ENCODE measurements around the gene STUB1. TPM values are rescaled to one million over a fixed set of nuclear protein-coding genes. Genes with fewer than 3 reads are reported as not detected.
"Not testable (repeated sequence)": the region's sequence is repeated elsewhere in the genome, so short reads cannot be mapped to it uniquely, and the experiment has no call there.

The STUB1 gene
- total RNA-seq, 1 donor from 2014 or later, result 98.9 TPM

- intact Hi-C loops (cut with DNase I), result no loop called here
- Histone ChIP-seq H3K9me3 (no peaks in the 10 kb centered on the region), H3K27ac (peak overlapping the region; percentile 86), H3K27me3 (no peaks in the 10 kb centered on the region), H3K4me1 (peaks cover 50% of the 10 kb centered on the region), H3K36me3 (peaks cover 17% of the 10 kb centered on the region), H3K4me3 (peak overlapping the region; percentile 75)
- ATAC-seq (no peak), DNase-seq (no peak)
- TF ChIP-seq CTCF (IDR thresholded peaks at IDR 0.05), result no peak
Observed at GRCh38 chr16:684961-685696, 4.9 kb downstream of the STUB1 start.

- intact Hi-C loops (cut with DNase I), result no loop called here
- peaks cover 53% of the 10 kb centered on the region for H3K4me1 ChIP-seq
- TF ChIP-seq CTCF (IDR thresholded peaks at IDR 0.05), result peak; percentile 41
- H3K9me3 ChIP-seq, result no peaks in the 10 kb centered on the region
- H3K4me3 ChIP-seq, result no peak overlapping the region
- H3K27me3 ChIP-seq, result no peaks in the 10 kb centered on the region
- H3K27ac ChIP-seq, result no peak overlapping the region
- H3K36me3 ChIP-seq, result peaks cover 17% of the 10 kb centered on the region
- ATAC-seq (peak; percentile 1), DNase-seq (no peak)
Observed at GRCh38 chr16:685967-686366, 5.8 kb downstream of the STUB1 start.

- no peak for ATAC-seq
Observed at GRCh38 chr16:686459-687260, 6.5 kb downstream of the STUB1 start.

GRCh38 chr16:687499-687898 is 7.3 kb downstream of the STUB1 start:
- Histone ChIP-seq H3K4me1 (peaks cover 42% of the 10 kb centered on the region), H3K27me3 (peaks cover 4% of the 10 kb centered on the region), H3K9me3 (no peaks in the 10 kb centered on the region), H3K4me3 (no peak overlapping the region), H3K36me3 (peaks cover 6% of the 10 kb centered on the region), H3K27ac (no peak overlapping the region)
- intact Hi-C loops (cut with DNase I), result no loop called here
- no peak for TF ChIP-seq CTCF (IDR thresholded peaks at IDR 0.05)
- DNase-seq (no peak), ATAC-seq (no peak)

More at GRCh38 chr16:686459-687260, 6.5 kb downstream of the STUB1 start:
- intact Hi-C loops (cut with DNase I), result no loop called here
- DNase-seq, result no peak
- Histone ChIP-seq H3K9me3 (no peaks in the 10 kb centered on the region), H3K36me3 (peaks cover 14% of the 10 kb centered on the region), H3K27ac (no peak overlapping the region), H3K27me3 (no peaks in the 10 kb centered on the region), H3K4me3 (no peak overlapping the region), H3K4me1 (peaks cover 46% of the 10 kb centered on the region)
- TF ChIP-seq CTCF (IDR thresholded peaks at IDR 0.05), result no peak

- H3K36me3 ChIP-seq, result no peaks in the 10 kb centered on the region
- H3K27ac ChIP-seq, result peak overlapping the region; percentile 91
- peaks cover 21% of the 10 kb centered on the region for H3K27me3 ChIP-seq
- no peak for ATAC-seq
- intact Hi-C loops (cut with DNase I), result no loop called here
- TF ChIP-seq CTCF (IDR thresholded peaks at IDR 0.05), result no peak
- H3K4me1 ChIP-seq, result peaks cover 35% of the 10 kb centered on the region
- no peak for DNase-seq
- no peaks in the 10 kb centered on the region for H3K9me3 ChIP-seq
- peak overlapping the region; percentile 99 for H3K4me3 ChIP-seq
Observed at GRCh38 chr16:689175-689897, 9.1 kb downstream of the STUB1 start.

GRCh38 chr16:691242-691641 is 11.0 kb downstream of the STUB1 start:
- H3K4me3 ChIP-seq; intact Hi-C loops (cut with DNase I); H3K27ac ChIP-seq; ATAC-seq; H3K9me3 ChIP-seq; DNase-seq; H3K36me3 ChIP-seq: not testable (repeated sequence)
- Histone ChIP-seq H3K27me3 (peaks cover 38% of the 10 kb centered on the region), H3K4me1 (peaks cover 25% of the 10 kb centered on the region)

Measured in upper lobe of right lung (tissue), 1 donor.